Measurements from ENCODE around the gene RAB17.

RAB17 gene

DNA sequence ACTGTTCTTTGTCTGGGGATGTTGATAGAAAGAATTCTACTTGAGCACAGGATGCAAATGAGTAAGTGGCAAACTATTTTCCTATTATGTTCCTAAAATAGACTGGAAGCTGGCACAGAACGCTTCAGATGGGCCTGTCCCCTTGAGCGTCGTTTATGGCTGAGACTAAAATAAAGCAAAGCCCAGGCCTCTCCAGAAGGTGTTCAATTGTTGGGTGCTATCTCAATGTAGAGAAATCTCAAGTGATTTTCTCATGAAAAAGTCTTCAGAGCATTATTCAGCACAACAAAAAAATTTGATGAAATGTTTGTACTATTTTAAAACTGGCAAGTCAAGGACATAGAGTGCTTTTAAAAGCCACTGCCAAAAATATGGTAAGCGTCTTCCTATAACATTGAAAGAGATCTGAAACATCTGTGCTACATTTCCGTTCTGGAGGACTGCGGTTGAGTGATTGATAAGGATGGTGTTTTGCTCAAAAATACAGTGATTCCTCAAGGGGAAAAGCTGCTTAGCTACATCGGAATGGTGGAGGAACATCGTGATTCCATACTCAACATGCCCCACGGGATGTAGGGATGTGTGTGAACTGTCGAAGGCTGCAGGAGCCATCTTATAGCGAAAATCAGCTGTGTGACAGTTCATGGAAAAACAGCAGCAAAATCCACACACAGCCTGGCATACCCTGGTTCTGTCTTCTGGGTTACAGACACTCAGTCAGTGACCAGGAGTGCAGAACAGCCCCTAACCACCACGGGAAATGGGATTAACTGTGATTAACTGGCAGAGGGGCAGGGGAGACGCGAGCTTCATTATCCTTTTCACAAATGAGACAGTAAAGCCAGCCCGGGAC is 26.4 kb upstream of the RAB17 start:
- no peaks in the 10 kb centered on the region for H3K9me3 ChIP-seq
- no peak for DNase-seq
- H3K27me3 ChIP-seq, result no peaks in the 10 kb centered on the region
- no peaks in the 10 kb centered on the region for H3K4me1 ChIP-seq
- no peaks in the 10 kb centered on the region for H3K36me3 ChIP-seq
- no peak overlapping the region for H3K4me3 ChIP-seq (ENCODE audit: low read depth, low read length)
- TF ChIP-seq, protein P1, sequence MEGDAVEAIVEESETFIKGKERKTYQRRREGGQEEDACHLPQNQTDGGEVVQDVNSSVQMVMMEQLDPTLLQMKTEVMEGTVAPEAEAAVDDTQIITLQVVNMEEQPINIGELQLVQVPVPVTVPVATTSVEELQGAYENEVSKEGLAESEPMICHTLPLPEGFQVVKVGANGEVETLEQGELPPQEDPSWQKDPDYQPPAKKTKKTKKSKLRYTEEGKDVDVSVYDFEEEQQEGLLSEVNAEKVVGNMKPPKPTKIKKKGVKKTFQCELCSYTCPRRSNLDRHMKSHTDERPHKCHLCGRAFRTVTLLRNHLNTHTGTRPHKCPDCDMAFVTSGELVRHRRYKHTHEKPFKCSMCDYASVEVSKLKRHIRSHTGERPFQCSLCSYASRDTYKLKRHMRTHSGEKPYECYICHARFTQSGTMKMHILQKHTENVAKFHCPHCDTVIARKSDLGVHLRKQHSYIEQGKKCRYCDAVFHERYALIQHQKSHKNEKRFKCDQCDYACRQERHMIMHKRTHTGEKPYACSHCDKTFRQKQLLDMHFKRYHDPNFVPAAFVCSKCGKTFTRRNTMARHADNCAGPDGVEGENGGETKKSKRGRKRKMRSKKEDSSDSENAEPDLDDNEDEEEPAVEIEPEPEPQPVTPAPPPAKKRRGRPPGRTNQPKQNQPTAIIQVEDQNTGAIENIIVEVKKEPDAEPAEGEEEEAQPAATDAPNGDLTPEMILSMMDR (IDR thresholded peaks at IDR 0.05; ENCODE audit: low read depth, low read length), result no peak

DNA sequence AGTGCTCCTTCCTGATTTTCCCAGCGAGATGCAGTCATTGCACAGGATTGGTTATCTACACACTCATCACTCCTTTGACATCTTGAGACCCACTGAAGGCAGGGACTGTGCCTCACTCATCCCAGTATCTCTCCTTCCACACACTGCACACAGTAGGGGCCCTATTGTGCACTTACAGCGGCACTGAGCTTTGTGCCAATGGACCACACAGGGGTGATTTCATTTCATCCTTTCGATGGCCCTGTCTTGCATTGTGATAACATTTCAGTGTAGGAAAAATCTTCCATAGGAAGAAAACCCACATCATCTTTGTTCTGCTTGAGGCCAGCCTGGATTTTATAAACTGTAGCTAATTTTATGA is 25.8 kb upstream of the RAB17 start:
- no peaks in the 10 kb centered on the region for H3K36me3 ChIP-seq
- TF ChIP-seq, protein P1 (IDR thresholded peaks at IDR 0.05; ENCODE audit: low read depth, low read length), result no peak
- H3K4me3 ChIP-seq (ENCODE audit: low read depth, low read length), result no peak overlapping the region

DNA sequence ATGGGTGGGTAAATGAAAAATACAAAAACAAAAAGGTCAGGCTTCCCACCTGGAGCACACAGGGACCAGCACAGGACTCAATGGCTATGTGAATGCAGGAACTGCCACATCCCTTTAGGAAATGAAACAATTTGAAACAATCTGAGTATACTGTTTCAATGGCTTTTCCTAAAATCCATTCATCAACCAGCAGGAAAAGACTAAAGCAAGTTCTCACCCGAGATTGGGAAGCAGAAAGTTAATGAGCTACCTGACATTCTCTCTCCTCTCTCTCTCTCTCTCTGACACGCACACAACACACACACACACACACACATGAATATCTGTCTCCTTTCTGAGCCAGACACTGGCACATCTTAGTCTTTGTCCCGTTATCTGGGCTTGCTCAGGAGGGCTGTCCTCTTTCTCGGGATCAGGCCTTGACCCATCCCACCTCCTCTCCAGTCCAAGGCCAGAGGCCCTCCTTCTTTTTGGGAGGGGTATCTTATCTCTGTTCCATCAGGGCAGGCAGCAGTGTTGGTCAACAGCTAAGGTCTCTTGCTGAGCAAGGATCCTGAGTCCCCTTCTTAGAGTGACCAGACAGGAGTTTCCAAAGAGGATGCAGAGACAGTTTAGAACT is 25.2 kb upstream of the RAB17 start:
- no peaks in the 10 kb centered on the region for H3K36me3 ChIP-seq
- no peaks in the 10 kb centered on the region for H3K27me3 ChIP-seq
- no peaks in the 10 kb centered on the region for H3K9me3 ChIP-seq
- no peak for DNase-seq
- no peak overlapping the region for H3K4me3 ChIP-seq (ENCODE audit: low read depth, low read length)
- no peaks in the 10 kb centered on the region for H3K4me1 ChIP-seq
- TF ChIP-seq, protein P1 (IDR thresholded peaks at IDR 0.05; ENCODE audit: low read depth, low read length), result no peak

More for the DNA sequence above, 25.8 kb upstream of the RAB17 start:
- no peaks in the 10 kb centered on the region for H3K27me3 ChIP-seq
- no peak for DNase-seq
- no peaks in the 10 kb centered on the region for H3K4me1 ChIP-seq
- no peaks in the 10 kb centered on the region for H3K9me3 ChIP-seq

DNA sequence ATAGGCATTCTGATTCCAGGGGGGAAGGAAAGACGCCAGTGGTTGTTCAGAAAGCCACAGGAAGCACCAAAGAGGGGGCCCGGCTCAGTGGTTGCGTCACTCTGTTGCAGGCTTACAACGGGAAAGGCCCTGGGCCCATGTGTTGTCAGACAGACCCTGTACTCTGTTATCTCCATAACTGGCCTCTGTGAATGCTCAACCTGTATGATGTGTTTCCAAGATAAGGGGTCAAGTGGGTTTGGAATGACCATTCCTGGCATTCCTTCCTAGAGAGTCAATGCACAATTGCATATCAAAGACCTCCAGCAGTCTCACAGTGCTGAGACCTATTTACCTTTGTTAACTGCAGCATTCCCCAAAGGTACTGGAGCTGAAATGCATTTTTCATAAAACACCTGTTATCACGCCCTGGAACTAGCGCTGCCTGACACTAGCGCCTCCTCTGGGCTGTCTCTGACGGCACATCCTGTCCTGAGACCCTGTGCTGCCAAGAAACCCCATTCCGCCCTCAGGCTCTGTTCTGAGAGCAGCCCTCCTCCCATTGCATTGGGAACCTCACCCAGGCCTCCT is 23.7 kb upstream of the RAB17 start:
- TF ChIP-seq, protein P1 (IDR thresholded peaks at IDR 0.05; ENCODE audit: low read depth, low read length), result peak; percentile 16; the same call in 1 of the 2 replicates
- H3K36me3 ChIP-seq, result no peaks in the 10 kb centered on the region
- H3K27me3 ChIP-seq, result no peaks in the 10 kb centered on the region
- no peak overlapping the region for H3K4me3 ChIP-seq (ENCODE audit: low read depth, low read length)
- DNase-seq, result no peak
- no peaks in the 10 kb centered on the region for H3K4me1 ChIP-seq
- no peaks in the 10 kb centered on the region for H3K9me3 ChIP-seq

DNA sequence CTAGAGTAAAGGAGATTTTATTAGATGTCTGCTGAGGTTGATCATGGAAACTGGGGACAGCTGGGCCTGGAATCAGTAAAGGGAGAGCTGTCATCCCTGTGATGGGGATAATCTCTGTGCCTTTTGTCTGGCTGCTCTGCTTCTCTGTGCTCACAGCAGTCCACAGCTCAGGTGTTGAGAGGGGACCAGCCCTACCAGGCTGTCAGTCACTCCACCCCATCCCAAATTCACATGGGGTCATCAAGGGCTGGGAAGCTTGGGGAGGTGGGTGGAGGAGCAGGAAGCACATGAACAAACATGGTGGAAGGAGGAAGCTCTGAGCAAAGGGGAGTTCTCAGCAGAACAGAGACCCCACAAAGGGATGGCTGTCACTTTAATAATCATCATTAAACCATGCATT is 23.1 kb upstream of the RAB17 start:
- TF ChIP-seq, protein P1 (IDR thresholded peaks at IDR 0.05; ENCODE audit: low read depth, low read length), result no peak
- Histone ChIP-seq H3K36me3 (no peaks in the 10 kb centered on the region), H3K4me3 (ENCODE audit: low read depth, low read length) (no peak overlapping the region), H3K4me1 (no peaks in the 10 kb centered on the region), H3K9me3 (no peaks in the 10 kb centered on the region), H3K27me3 (no peaks in the 10 kb centered on the region)
- DNase-seq, result no peak

Measured in BE2C (cell line).